Panc1 (cell line): ENCODE data around the gene PARD3. TPM values are rescaled to one million over a fixed set of nuclear protein-coding genes. Genes with fewer than 3 reads are reported as not detected.

Source experiments
- ATAC-seq: fragments of 200-7000 bp; cut with Tn5 transposase; 2 replicates; pipeline ENCODE4 v1.9.1; 2020; ENCODE audit warnings: mild to moderate bottlenecking, moderate library complexity
- BruUV-seq: library from RNA; stranded (reverse); fragments of 400-500 nt; replicated peaks from 2 replicates; lab custom pipeline; 2021; lab: Mats Ljungman, UMichigan
- CTCF ChIA-PET: fragments of 300-600 bp; sonication (Branson Sonifier 250); formaldehyde crosslinking; loops from one replicate; lab custom pipeline; 2022; ENCODE audit warnings: antibody characterized with exemption; lab: Charles Lee
- POLR2A ChIA-PET: fragments of 300-600 bp; sonication (Branson Sonifier 250); formaldehyde crosslinking; loops from one replicate; lab custom pipeline; 2022; ENCODE audit warnings: antibody characterized with exemption; lab: Charles Lee
- DNase-seq: peaks from one replicate; pipeline ENCODE4 v3.0.0-alpha.2; 2010; ENCODE audit warnings: low read depth, low spot score
- H3K27ac ChIP-seq: 2 replicates; pipeline ENCODE4 v1.5.1; 2011; ENCODE audit warnings: mild to moderate bottlenecking, low read length, inconsistent platforms
- H3K27me3 ChIP-seq: fragments of 200-500 bp; sonication (Bioruptor generic); 2 replicates; pipeline ENCODE4 v1.6.0; 2014; ENCODE audit warnings: low read length, inconsistent platforms; ENCODE audit not compliant: control insufficient read depth, insufficient read depth
- H3K36me3 ChIP-seq: fragments of 200-500 bp; sonication (Bioruptor generic); 2 replicates; pipeline ENCODE4 v1.5.1; 2014; ENCODE audit warnings: inconsistent platforms, mild to moderate bottlenecking, low read length, moderate library complexity; ENCODE audit not compliant: control insufficient read depth, insufficient read depth
- H3K4me1 ChIP-seq: 2 replicates; pipeline ENCODE4 v1.5.1; 2011; ENCODE audit warnings: inconsistent platforms, mild to moderate bottlenecking, low read length, moderate library complexity; ENCODE audit not compliant: control insufficient read depth, insufficient read depth
- H3K4me3 ChIP-seq, 2 experiments: 2 replicates each; pipeline ENCODE4 v1.5.1; 2011 to 2012; ENCODE audit warnings: low read depth in 2 of 2, low read length in 2 of 2, mild to moderate bottlenecking in 2 of 2, inconsistent platforms in 1 of 2, moderate library complexity in 1 of 2
- H3K9me3 ChIP-seq: fragments of 200-500 bp; sonication (Bioruptor generic); 2 replicates; pipeline ENCODE4 v1.5.1; 2014; ENCODE audit warnings: low read depth, mild to moderate bottlenecking, inconsistent platforms, low read length, moderate library complexity; ENCODE audit not compliant: control insufficient read depth, insufficient read depth
- CTCF ChIP-seq: fragments of 450-650 bp; IDR thresholded peaks from 2 replicates; pipeline ENCODE4 v1.5.1; 2017; ENCODE audit warnings: mild to moderate bottlenecking
- POLR2AphosphoS5 ChIP-seq: IDR thresholded peaks from 2 replicates; pipeline ENCODE4 v1.6.1; 2012; ENCODE audit warnings: mild to moderate bottlenecking, low read depth, low read length, moderate library complexity
- REST ChIP-seq, 2 experiments: IDR thresholded peaks; 2 replicates each; pipeline ENCODE4 v1.6.1; 2011 to 2012; ENCODE audit warnings: low read depth in 2 of 2, control low read depth in 1 of 2, low read length in 1 of 2, mild to moderate bottlenecking in 1 of 2, moderate library complexity in 1 of 2; ENCODE audit not compliant: insufficient read depth in 1 of 2
- SIN3A ChIP-seq: IDR thresholded peaks from 2 replicates; pipeline ENCODE4 v1.6.1; 2012; ENCODE audit warnings: low read depth, mild to moderate bottlenecking, low read length, moderate library complexity, borderline replicate concordance; ENCODE audit not compliant: insufficient read depth
- TCF7L2 ChIP-seq: IDR thresholded peaks from 2 replicates; pipeline ENCODE4 v1.6.1; 2011; ENCODE audit warnings: mild to moderate bottlenecking, low read depth, low read length, inconsistent platforms
- in situ Hi-C: cut with HindIII; loops from 2 replicates; pipeline ENCODE4 v1.10.0; 2016; ENCODE audit warnings: low sequenced_read_pairs, low pct_unique_long_range_greater_than_20kb
- intact Hi-C: fragments of 100-400 bp; cut with micrococcal nuclease; formaldehyde crosslinking; loops from one replicate; pipeline ENCODE4 v1.10.0; 2022; ENCODE audit not compliant: unreplicated experiment
- total RNA-seq: library from RNA; stranded (reverse); gene quantifications from one replicate; pipeline ENCODE4 v1.2.1, GENCODE V29; 2021; ENCODE audit not compliant: unreplicated experiment

PARD3 gene
- total RNA-seq, 1 experiment from 2014 or later, result 29.8 TPM

- no peaks in the 10 kb centered on the region for H3K9me3 ChIP-seq
- POLR2A ChIA-PET, result no interaction called here
- intact Hi-C loops, result no loop called here
Measured at GRCh38 chr10:34116681-34117271, 698.3 kb downstream of the PARD3 start.

GRCh38 chr10:34116220-34116641, 698.9 kb downstream of the PARD3 start:
- Histone ChIP-seq H3K27ac (no peak overlapping the region), H3K4me3 (no peak overlapping the region), H3K9me3 (no peaks in the 10 kb centered on the region), H3K36me3 (no peaks in the 10 kb centered on the region), H3K27me3 (no peaks in the 10 kb centered on the region), H3K4me1 (no peaks in the 10 kb centered on the region)
- no peak for ATAC-seq
- intact Hi-C loops, result no loop called here
- CTCF ChIA-PET, result no interaction called here
- POLR2A ChIA-PET, result no interaction called here
- no peak for TF ChIP-seq SIN3A
- TF ChIP-seq TCF7L2, result no peak
- no peak for TF ChIP-seq CTCF
- no peak for TF ChIP-seq REST (IDR thresholded peaks at IDR 0.05; ENCODE audit: insufficient read depth in 1 of 2, low read depth in 2 of 2, low read length in 1 of 2)
- in situ Hi-C loops, result no loop called here
- no peak for DNase-seq
- no TSS peak for BruUV-seq

More at GRCh38 chr10:34116681-34117271, 698.3 kb downstream of the PARD3 start:
- no peaks in the 10 kb centered on the region for H3K27me3 ChIP-seq
- no peak overlapping the region for H3K27ac ChIP-seq
- no peaks in the 10 kb centered on the region for H3K4me1 ChIP-seq
- CTCF ChIA-PET, result no interaction called here
- ATAC-seq, result no peak
- no TSS peak for BruUV-seq
- no peak overlapping the region for H3K4me3 ChIP-seq
- TF ChIP-seq REST (IDR thresholded peaks at IDR 0.05; ENCODE audit: insufficient read depth in 1 of 2, low read depth in 2 of 2, low read length in 1 of 2) (no peak), POLR2AphosphoS5 (no peak), CTCF (no peak), SIN3A (no peak), TCF7L2 (no peak)
- in situ Hi-C loops, result no loop called here
- H3K36me3 ChIP-seq, result no peaks in the 10 kb centered on the region
- DNase-seq, result no peak
